ENCODE results near the gene KCNQ1. TPM values are rescaled to one million over a fixed set of nuclear protein-coding genes. Genes with fewer than 3 reads are reported as not detected.

Gene KCNQ1
- total and polyA plus RNA-seq, 3 experiments from 2014 or later, result 2.6 to 5.7 (median 3.4) TPM

DNA sequence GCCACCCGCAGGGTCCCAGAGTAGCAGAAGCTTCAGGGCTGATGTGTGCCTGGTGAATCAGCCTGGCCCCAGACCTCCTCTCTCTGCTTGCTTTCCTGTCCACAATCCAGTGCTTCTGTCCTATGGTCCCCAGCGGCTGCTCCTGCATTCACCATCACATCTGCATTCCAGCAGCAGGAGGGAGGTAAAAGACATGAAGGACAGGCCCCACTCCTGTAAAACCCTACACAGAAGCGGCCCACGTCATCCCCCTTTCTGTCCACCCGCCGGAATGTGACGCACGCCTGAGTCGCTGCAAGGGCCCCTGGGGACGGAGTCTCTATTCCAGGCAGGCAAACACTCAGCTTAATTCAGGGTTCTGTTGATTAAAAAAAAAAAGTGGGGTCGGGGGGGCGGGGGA is 382.4 kb downstream of the KCNQ1 start:
- no peaks in the 10 kb centered on the region for H3K4me1 ChIP-seq (ENCODE audit: insufficient read depth, low read length)
- ChIA-PET POLR2A (no interaction called here), CTCF (no interaction called here)
- no peaks in the 10 kb centered on the region for H3K27me3 ChIP-seq (ENCODE audit: insufficient read depth, low read length, poor library complexity, severe bottlenecking)
- no peak overlapping the region for H3K27ac ChIP-seq (ENCODE audit: low read depth, low read length)
- no peak overlapping the region for H3K27ac Mint-ChIP-seq
- no peaks in the 10 kb centered on the region for H3K36me3 ChIP-seq (ENCODE audit: insufficient read depth, low read length)
- H3K9me3 ChIP-seq (ENCODE audit: low read length), result no peaks in the 10 kb centered on the region
- H3K4me3 ChIP-seq (ENCODE audit: low read length), result no peak overlapping the region
- H3K9me3 Mint-ChIP-seq, result peaks cover 18 to 25% (median 25%) of the 10 kb centered on the region in 5 donors
- no peak overlapping the region for H3K4me3 Mint-ChIP-seq
- peaks cover 0 to 28% (median 3%) of the 10 kb centered on the region in 3 donors for H3K36me3 Mint-ChIP-seq
- no peaks in the 10 kb centered on the region for H3K4me1 Mint-ChIP-seq
- no peak for DNase-seq
- peaks cover 9 to 26% of the 10 kb centered on the region in 2 donors for H3K27me3 Mint-ChIP-seq

DNA sequence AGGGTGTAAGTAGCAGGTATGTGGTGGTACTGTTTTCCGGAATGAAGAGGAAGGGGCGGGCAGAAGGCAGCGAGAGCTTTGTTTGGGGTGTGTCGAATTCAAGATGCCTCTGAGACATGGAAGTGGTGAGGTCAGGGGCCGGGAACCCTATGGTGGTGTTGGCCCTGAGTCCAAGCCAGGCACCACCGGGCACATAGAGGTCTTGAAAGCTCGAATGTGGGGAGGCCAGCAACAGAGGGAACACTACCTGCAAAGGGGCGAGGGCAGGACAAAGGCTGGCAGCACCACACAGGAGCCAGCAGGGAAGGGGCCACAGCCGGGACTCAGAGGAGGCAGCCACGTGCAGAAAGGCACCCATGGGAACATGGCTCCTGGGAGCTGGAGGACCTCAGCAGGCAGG is 383.0 kb downstream of the KCNQ1 start:
- ChIA-PET CTCF (no interaction called here), POLR2A (no interaction called here)
- no peak overlapping the region for H3K4me3 ChIP-seq (ENCODE audit: low read length)
- H3K36me3 ChIP-seq (ENCODE audit: insufficient read depth, low read length), result no peaks in the 10 kb centered on the region
- no peak overlapping the region for H3K4me3 Mint-ChIP-seq
- H3K9me3 Mint-ChIP-seq, result peaks cover 13 to 21% (median 19%) of the 10 kb centered on the region in 5 donors
- H3K9me3 ChIP-seq (ENCODE audit: low read length), result no peaks in the 10 kb centered on the region
- H3K27ac ChIP-seq (ENCODE audit: low read depth, low read length), result no peak overlapping the region
- peaks cover 0 to 23% (median 0%) of the 10 kb centered on the region in 3 donors for H3K36me3 Mint-ChIP-seq
- no peak for DNase-seq
- no peaks in the 10 kb centered on the region for H3K4me1 Mint-ChIP-seq
- H3K4me1 ChIP-seq (ENCODE audit: insufficient read depth, low read length), result no peaks in the 10 kb centered on the region
- H3K27me3 ChIP-seq (ENCODE audit: insufficient read depth, low read length, poor library complexity, severe bottlenecking), result no peaks in the 10 kb centered on the region
- H3K27me3 Mint-ChIP-seq, result peaks cover 5 to 20% of the 10 kb centered on the region in 2 donors
- no peak overlapping the region for H3K27ac Mint-ChIP-seq

DNA sequence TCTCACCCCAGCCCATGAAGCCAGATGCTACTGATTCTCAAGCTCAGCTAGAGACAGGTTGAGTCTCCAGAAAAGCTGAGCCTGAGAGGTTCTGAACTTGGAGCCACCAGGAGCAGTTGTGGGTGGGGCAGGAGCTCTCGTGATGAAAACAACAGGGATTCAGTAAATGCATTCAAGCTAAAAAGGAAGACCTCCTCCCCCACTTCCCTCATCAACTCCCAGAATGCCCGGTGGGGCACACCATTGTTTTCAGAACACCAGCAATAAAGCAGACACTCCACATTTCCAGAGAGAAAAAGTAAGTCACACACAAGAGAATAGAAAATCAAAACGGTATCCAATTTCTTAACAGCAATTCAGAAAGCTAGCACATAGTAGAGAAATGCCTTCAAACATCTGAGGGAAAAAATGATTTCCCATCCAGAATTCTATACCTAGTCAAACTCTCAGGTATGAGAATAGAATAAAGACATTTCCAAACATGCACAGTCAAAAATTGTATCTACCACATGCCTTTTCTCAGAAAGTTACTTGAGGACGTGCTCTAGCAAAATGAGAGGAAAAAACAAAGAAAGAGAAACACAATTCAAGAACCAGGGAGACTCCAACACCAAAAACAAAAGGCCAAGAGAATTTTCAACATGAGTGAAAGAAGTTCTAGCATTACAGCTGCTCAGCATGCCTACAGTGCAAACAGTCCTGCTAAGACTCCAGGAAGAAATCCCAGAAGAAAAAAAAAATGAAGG is 383.9 kb downstream of the KCNQ1 start:
- Mint-ChIP-seq H3K27me3 (peaks cover 2 to 11% of the 10 kb centered on the region in 2 donors), H3K36me3 (peaks cover 0 to 21% (median 0%) of the 10 kb centered on the region in 3 donors), H3K27ac (no peak overlapping the region), H3K4me3 (no peak overlapping the region), H3K9me3 (peaks cover 7 to 15% (median 13%) of the 10 kb centered on the region in 5 donors), H3K4me1 (no peaks in the 10 kb centered on the region)
- Histone ChIP-seq H3K4me3 (ENCODE audit: low read length) (no peak overlapping the region), H3K4me1 (ENCODE audit: insufficient read depth, low read length) (no peaks in the 10 kb centered on the region), H3K27ac (ENCODE audit: low read depth, low read length) (no peak overlapping the region), H3K9me3 (ENCODE audit: low read length) (no peaks in the 10 kb centered on the region), H3K36me3 (ENCODE audit: insufficient read depth, low read length) (no peaks in the 10 kb centered on the region), H3K27me3 (ENCODE audit: insufficient read depth, low read length, poor library complexity, severe bottlenecking) (no peaks in the 10 kb centered on the region)
- DNase-seq, result no peak
- ChIA-PET CTCF (no interaction called here), POLR2A (no interaction called here)

DNA sequence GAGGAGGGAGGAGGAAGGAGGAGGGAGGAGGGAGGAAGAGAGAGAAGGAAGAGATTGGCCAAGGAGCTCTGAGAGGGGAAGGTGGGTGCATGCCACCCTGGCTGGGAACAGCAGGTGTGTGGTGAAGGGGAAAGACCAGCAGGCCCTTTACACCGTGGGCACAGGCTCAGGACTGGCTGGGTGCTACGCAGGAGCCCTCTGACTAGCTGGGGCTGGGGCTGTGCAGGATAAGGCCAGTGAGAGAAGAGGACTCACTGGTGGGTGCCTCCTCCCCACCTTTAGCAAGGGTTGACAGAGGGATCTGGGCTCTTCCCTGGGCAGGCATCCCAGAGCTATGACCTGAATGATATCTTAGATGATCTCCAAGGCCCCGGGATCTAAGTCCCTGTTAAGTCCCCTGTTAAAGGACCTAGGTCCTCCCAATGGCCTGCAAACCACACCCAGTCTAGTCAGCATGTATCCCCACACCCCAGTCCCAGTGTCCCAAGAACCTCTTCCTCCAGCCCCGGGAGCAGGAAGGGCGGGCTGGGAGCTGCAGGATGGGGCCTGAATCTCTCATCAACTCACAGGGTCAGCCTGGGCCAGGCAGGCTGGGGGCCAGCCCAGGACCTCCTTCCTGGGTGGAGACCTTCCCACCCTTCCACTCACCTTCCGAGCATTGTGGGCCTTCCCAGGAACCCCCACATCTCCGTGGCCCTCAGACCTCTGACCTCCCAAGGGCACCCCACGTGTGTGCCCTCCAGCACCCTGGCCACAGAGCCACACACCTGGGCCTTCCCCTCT is 385.4 kb downstream of the KCNQ1 start:
- no peak for DNase-seq
- H3K9me3 ChIP-seq (ENCODE audit: low read length), result no peaks in the 10 kb centered on the region
- H3K4me1 ChIP-seq (ENCODE audit: insufficient read depth, low read length), result no peaks in the 10 kb centered on the region
- H3K27ac ChIP-seq (ENCODE audit: low read depth, low read length), result no peak overlapping the region
- peaks cover 2% of the 10 kb centered on the region in 2 donors for H3K27me3 Mint-ChIP-seq
- no peak overlapping the region for H3K4me3 Mint-ChIP-seq
- ChIA-PET POLR2A (no interaction called here), CTCF (interaction anchor here (0.6 kb wide), 1 partner anchor 35 kb away, joined by 3 read pairs; no protein-coding TSS in a partner anchor)
- H3K27ac Mint-ChIP-seq, result no peak overlapping the region
- no peak overlapping the region for H3K4me3 ChIP-seq (ENCODE audit: low read length)
- H3K9me3 Mint-ChIP-seq, result peaks cover 7 to 15% (median 13%) of the 10 kb centered on the region in 5 donors
- no peaks in the 10 kb centered on the region for H3K27me3 ChIP-seq (ENCODE audit: insufficient read depth, low read length, poor library complexity, severe bottlenecking)
- H3K36me3 Mint-ChIP-seq, result peaks cover 0 to 21% (median 0%) of the 10 kb centered on the region in 3 donors
- no peaks in the 10 kb centered on the region for H3K36me3 ChIP-seq (ENCODE audit: insufficient read depth, low read length)
- no peaks in the 10 kb centered on the region for H3K4me1 Mint-ChIP-seq

DNA sequence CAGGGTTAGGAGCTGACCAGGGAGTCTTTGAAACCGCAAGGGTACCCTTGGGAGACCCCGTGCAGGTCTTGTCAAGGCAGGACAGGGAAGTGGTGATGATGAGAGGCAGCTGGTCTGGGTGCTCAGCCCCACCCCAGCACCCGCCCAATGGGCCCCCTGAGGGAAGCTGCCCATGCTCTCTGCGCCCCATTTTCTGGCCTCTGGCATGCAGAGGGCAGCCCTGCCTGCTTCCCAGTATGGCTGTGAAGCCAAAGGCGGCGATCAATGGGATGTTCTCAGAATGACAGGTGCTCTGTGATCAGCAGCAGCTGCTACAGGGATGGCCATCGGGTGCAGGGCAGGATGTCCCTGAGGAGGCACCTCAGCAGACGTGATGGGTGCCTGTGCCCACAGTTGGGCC is 386.1 kb downstream of the KCNQ1 start:
- no peak overlapping the region for H3K27ac ChIP-seq (ENCODE audit: low read depth, low read length)
- H3K36me3 ChIP-seq (ENCODE audit: insufficient read depth, low read length), result no peaks in the 10 kb centered on the region
- H3K27me3 Mint-ChIP-seq, result peaks cover 2% of the 10 kb centered on the region in 2 donors
- H3K4me1 Mint-ChIP-seq, result no peaks in the 10 kb centered on the region
- no peak for DNase-seq
- POLR2A ChIA-PET, result no interaction called here
- peaks cover 7 to 15% (median 13%) of the 10 kb centered on the region in 5 donors for H3K9me3 Mint-ChIP-seq
- no peaks in the 10 kb centered on the region for H3K27me3 ChIP-seq (ENCODE audit: insufficient read depth, low read length, poor library complexity, severe bottlenecking)
- H3K4me1 ChIP-seq (ENCODE audit: insufficient read depth, low read length), result no peaks in the 10 kb centered on the region
- H3K9me3 ChIP-seq (ENCODE audit: low read length), result no peaks in the 10 kb centered on the region
- no peak overlapping the region for H3K27ac Mint-ChIP-seq
- peaks cover 0 to 21% (median 0%) of the 10 kb centered on the region in 3 donors for H3K36me3 Mint-ChIP-seq
- no peak overlapping the region for H3K4me3 ChIP-seq (ENCODE audit: low read length)
- CTCF ChIA-PET, result no interaction called here
- H3K4me3 Mint-ChIP-seq, result no peak overlapping the region

DNA sequence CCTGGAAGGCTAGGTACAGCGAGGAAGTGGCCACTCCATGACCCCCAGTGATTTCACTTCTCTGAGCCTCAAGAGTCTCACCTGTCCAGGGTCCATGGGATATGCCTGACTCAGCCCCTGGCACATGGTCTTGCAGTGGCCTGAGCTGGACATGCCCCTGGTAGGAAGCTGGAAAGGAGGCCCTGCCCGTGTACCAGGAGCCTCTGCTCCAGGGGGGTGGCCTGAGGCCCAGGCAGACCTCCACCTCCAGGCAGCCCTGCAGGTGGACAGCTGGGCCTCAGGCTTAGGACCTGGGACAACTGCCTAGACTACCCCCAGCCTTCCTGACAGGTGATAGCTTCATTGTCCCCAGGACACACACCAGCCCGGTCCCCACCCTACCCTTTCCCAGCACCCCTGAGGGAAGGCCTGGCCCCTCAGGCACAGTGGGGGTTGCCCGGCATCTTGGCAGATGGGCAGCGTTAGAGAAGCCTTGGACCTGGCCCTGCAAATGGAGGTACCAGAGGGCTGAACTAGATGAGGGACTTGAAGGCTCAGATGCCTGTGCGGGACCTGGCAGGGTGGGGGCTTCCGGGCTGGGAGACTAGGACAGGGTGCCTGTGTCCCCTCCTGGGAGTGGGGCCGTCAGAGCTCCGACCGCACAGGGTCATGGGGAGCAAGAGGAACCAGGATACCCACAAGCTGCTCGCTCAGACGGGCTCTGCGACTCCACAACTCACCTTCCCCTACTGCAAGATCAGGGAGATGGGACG is 387.1 kb downstream of the KCNQ1 start:
- H3K27me3 Mint-ChIP-seq, result peaks cover 2% of the 10 kb centered on the region in 2 donors
- ChIA-PET POLR2A (no interaction called here), CTCF (no interaction called here)
- Histone ChIP-seq H3K27me3 (ENCODE audit: insufficient read depth, low read length, poor library complexity, severe bottlenecking) (no peaks in the 10 kb centered on the region), H3K4me3 (ENCODE audit: low read length) (no peak overlapping the region), H3K36me3 (ENCODE audit: insufficient read depth, low read length) (no peaks in the 10 kb centered on the region), H3K27ac (ENCODE audit: low read depth, low read length) (no peak overlapping the region), H3K9me3 (ENCODE audit: low read length) (no peaks in the 10 kb centered on the region), H3K4me1 (ENCODE audit: insufficient read depth, low read length) (no peaks in the 10 kb centered on the region)
- H3K36me3 Mint-ChIP-seq, result peaks cover 0 to 21% (median 0%) of the 10 kb centered on the region in 3 donors
- peaks cover 7 to 15% (median 11%) of the 10 kb centered on the region in 5 donors for H3K9me3 Mint-ChIP-seq
- no peak overlapping the region for H3K27ac Mint-ChIP-seq
- DNase-seq, result no peak
- H3K4me3 Mint-ChIP-seq, result no peak overlapping the region
- no peaks in the 10 kb centered on the region for H3K4me1 Mint-ChIP-seq

DNA sequence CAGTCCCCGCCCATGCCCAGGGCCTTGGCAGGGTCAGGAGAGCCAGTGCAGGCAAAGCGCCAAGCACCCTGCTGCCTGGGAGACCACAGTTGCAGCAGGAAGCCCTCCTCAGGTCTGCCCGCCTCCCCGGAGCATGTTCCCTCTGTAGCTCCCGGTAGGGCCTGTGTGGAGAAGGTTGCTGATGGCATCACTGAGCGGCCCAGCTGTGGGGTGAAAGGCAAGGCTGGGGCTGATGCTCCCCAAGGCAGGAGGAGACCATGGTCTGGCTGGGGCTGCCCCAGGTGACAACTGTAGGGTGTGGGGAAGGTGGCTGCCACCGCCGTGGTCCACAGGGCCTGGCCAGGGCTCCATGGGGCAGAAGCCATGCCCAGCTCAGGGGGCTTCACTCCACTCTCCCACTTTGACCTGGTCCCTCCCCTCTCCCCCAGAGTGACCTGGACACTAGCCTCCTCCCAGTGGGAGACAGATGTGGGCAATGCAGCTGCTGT is 387.8 kb downstream of the KCNQ1 start:
- Histone ChIP-seq H3K27me3 (ENCODE audit: insufficient read depth, low read length, poor library complexity, severe bottlenecking) (no peaks in the 10 kb centered on the region), H3K9me3 (ENCODE audit: low read length) (no peaks in the 10 kb centered on the region), H3K4me3 (ENCODE audit: low read length) (no peak overlapping the region), H3K27ac (ENCODE audit: low read depth, low read length) (no peak overlapping the region), H3K36me3 (ENCODE audit: insufficient read depth, low read length) (no peaks in the 10 kb centered on the region), H3K4me1 (ENCODE audit: insufficient read depth, low read length) (no peaks in the 10 kb centered on the region)
- Mint-ChIP-seq H3K36me3 (peaks cover 0 to 20% (median 0%) of the 10 kb centered on the region in 3 donors), H3K9me3 (peaks cover 7 to 14% (median 11%) of the 10 kb centered on the region in 5 donors), H3K4me3 (no peak overlapping the region), H3K4me1 (no peaks in the 10 kb centered on the region), H3K27me3 (peaks cover 0 to 1% of the 10 kb centered on the region in 2 donors), H3K27ac (no peak overlapping the region)
- DNase-seq, result no peak
- CTCF ChIA-PET, result no interaction called here
- POLR2A ChIA-PET, result no interaction called here
